ENCODE results near the gene ATXN1.

The ATXN1 gene

DNA sequence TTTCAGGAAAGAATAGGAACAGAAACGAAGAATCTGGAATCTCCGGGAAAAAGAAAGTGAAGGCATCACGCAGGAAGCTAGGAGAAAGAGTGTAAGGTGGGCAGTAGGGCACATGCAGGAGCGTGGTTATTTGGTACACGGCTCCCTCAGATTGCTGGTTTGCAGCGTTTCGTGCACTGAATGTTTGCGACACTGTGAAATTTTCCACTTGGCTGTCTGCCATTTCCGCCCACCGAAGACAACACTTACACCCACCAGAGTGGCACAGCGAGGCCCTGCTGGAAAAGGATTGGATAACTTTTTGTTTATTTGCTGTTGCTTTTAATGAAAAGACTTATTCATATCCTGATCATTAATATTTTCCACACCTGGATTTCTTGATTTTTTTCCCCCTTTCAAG, 274.6 kb downstream of the ATXN1 start:
- no peak overlapping the region for H3K4me3 ChIP-seq (ENCODE audit: low read depth, low read length)

DNA sequence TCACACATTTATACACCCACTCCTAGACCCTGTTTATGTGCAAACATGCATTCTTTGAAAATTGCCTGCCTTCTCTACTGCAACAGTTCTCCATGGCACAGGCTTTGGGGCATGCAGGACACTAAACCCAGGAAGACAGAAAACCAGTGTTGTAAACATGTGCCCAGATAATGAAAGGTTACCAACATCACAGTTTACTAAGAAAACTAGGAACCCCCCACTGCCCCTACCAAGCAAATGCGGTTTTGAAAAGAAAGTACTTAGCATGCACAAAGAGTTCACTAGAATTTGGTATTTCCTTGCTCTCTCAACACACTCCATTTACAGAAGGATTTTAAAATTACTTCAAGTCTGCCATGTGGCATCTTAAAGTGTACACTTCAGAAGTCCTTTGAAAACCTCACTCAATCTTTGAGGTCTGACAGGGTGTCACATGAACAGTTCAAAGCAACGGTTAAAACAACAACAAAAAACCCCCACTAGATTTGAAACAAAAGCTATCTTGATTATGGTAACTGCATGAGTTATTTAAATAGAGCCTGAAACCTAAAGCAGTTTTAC, 277.9 kb downstream of the ATXN1 start:
- H3K4me3 ChIP-seq (ENCODE audit: low read depth, low read length) = no peak overlapping the region
- TF ChIP-seq, protein P1, sequence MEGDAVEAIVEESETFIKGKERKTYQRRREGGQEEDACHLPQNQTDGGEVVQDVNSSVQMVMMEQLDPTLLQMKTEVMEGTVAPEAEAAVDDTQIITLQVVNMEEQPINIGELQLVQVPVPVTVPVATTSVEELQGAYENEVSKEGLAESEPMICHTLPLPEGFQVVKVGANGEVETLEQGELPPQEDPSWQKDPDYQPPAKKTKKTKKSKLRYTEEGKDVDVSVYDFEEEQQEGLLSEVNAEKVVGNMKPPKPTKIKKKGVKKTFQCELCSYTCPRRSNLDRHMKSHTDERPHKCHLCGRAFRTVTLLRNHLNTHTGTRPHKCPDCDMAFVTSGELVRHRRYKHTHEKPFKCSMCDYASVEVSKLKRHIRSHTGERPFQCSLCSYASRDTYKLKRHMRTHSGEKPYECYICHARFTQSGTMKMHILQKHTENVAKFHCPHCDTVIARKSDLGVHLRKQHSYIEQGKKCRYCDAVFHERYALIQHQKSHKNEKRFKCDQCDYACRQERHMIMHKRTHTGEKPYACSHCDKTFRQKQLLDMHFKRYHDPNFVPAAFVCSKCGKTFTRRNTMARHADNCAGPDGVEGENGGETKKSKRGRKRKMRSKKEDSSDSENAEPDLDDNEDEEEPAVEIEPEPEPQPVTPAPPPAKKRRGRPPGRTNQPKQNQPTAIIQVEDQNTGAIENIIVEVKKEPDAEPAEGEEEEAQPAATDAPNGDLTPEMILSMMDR (IDR thresholded peaks at IDR 0.05; ENCODE audit: borderline replicate concordance, insufficient read depth, low read depth, low read length) = no peak

More for the DNA sequence above, 274.6 kb downstream of the ATXN1 start:
- TF ChIP-seq, protein P1 (IDR thresholded peaks at IDR 0.05; ENCODE audit: borderline replicate concordance, insufficient read depth, low read depth, low read length) = no peak

DNA sequence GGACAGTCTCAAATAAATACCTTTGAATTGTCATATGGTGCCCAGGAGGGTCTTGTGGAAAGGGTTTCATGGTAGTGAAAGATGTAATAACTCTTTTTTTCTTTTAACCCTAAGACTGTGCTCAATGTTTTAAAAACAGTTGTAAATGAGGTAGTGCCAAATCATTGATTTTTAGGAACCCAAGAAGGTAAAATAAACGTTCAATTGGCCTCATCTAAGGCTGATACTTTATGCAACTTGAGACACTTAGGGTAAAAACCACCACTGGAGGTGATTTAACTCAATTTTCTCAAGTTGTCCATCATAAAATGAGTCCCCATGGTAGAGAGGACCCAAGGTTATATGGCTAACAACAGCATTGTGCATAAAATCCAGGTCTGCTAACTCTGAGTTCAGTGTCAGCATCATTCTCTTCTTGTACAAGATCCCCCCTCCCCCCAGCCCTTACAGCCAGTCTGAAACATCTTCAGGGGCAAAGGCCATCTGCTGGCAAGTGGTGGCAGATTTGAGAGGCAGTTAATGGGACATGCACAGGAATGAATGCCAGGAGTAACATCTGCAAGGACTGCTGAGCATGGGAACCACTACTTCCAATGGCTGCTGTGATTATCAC, 278.5 kb downstream of the ATXN1 start:
- no peak overlapping the region for H3K4me3 ChIP-seq (ENCODE audit: low read depth, low read length)
- TF ChIP-seq, protein P1 (IDR thresholded peaks at IDR 0.05; ENCODE audit: borderline replicate concordance, insufficient read depth, low read depth, low read length) = 0 out of 2 replicates have a peak, but pooled peaks have one; percentile 4

DNA sequence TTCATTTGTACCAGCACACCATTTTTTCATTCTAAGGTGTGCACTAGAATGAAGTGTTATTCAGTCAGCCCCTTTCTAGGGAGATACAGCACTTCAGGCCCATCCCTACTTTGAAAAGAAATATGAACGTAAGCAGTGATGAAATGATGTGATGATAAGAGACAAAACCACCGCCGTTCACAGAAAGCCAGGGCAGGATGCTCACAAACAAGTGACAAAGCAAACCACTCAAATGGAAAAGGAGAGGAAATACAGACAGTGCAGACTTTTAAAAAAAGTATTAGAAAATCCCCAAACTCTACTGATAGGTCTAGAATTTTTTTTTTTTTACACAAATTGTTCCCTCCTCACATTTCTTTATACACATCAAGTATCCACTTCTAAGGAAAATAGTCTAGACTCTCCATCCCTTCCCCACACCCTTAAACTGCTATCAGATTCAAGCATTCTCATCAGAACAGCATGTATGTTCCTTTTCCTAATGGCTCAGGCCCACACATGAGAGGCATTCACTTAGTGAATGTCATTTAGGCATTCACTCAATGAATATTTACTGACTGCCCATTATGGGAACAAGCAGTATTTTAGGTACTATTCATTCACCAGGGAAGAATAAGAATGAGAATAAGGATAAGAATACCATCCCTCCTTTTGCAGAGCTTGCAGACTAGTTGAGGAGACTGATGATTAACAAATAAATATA, 279.4 kb downstream of the ATXN1 start:
- TF ChIP-seq, protein P1 (IDR thresholded peaks at IDR 0.05; ENCODE audit: borderline replicate concordance, insufficient read depth, low read depth, low read length) = no peak
- H3K4me3 ChIP-seq (ENCODE audit: low read depth, low read length) = no peak overlapping the region

DNA sequence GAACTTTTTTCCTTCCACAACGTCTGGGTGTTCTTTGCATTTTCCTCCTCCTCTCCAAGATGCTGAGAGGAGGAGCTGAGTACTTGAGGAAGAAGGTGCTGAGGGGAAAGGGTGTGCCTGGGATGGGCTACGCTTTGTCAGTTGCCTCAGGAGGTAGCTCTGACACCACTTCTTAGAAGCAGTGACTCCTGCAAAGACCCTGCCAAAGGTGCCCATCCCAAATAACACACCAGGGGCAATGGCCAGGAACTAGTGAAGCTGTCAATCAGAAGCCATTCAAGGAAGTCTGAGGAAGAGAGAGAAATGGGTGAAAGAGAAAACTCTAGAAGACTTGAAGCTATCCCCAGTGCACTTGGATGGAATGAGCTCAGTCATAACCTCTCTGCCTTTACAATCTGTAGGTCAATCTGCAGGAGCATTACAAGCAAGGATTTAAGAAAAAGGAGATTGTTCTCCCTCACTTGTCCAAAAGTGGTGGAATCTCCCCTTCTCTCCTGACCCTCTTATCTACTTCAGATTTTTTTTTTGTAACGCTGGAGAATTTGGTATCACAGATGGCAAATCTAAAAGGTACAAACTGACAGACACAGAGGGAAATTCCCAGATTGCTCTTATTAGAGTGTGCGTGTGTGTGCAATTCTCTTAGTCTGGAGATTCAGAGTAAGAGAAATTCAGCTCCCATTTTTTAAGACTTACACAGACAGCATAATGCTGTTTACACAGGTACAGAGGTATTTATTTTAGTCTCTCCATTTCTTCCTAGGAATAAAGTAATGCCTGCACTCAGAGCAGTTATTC, 280.3 kb downstream of the ATXN1 start:
- TF ChIP-seq, protein P1 (IDR thresholded peaks at IDR 0.05; ENCODE audit: borderline replicate concordance, insufficient read depth, low read depth, low read length) = no peak
- H3K4me3 ChIP-seq (ENCODE audit: low read depth, low read length) = no peak overlapping the region

DNA sequence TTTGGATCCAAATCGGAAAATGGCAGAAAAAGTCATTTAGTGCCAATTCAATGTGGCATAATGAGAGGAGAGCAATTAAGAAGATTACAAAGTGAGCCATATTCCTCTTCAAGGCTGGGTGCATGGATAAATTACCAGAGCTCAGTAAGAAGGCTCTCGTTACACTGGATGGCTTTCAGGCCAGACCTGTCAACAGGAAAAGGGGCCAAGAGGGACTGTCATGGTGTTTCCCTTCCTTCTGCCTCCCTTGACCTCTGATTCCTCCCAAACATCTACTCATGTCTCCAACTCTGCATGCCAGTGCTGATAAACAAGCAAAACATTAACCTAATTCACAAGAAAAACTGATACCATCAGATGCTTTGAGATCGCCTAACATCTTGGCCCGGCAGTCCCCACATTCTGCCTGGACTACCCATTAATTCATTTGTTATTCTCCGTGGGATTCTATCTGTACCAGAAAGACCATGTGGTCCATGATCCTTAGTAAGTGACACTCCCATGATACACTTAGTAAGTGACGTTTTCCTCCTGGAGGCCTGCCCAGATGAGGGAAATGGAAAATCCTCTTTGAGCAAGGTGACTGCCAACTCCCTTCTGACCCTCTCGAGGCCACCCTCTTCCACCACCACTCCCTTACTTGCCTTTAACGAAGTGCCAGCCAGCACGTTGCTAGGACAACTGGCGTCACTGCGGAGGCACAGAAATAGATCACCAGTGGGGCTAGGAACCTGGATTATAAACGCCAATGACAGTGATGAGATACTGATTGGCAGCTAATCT, 283.7 kb downstream of the ATXN1 start:
- TF ChIP-seq, protein P1 (IDR thresholded peaks at IDR 0.05; ENCODE audit: borderline replicate concordance, insufficient read depth, low read depth, low read length) = no peak

More for the DNA sequence above, 283.7 kb downstream of the ATXN1 start:
- no peak overlapping the region for H3K4me3 ChIP-seq (ENCODE audit: low read depth, low read length)

Data from GM12875 (cell line).